Middle frontal gyrus (tissue), 1 donor: ENCODE data around the gene PHOX2A.

Experiments
- DNase-seq: peaks from one replicate; pipeline ENCODE4 v3.0.0-alpha.2; 2015; ENCODE audit warnings: low spot score; ENCODE audit errors: extremely low spot score

The PHOX2A gene

DNA sequence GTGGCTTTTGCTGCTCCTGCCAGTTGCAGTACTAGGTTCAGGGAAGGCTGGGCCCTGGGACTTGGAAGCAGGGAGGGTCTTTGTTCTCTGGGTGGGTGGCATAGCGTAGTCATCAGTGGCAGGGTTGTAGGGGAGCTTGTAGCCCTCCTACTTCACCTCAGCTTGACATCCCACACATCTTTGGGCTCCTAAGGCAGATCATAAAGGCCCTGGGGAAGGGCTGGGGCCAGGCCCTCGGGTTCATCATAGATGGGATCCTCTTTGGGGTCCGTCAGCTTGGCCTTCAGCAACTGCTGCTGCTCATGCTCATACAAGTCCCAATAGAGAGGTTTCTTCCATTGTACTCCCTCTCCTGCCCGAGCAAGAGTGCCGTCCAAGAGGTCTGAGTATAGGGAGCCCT, 6.0 kb upstream of the PHOX2A start:
- no peak for DNase-seq

DNA sequence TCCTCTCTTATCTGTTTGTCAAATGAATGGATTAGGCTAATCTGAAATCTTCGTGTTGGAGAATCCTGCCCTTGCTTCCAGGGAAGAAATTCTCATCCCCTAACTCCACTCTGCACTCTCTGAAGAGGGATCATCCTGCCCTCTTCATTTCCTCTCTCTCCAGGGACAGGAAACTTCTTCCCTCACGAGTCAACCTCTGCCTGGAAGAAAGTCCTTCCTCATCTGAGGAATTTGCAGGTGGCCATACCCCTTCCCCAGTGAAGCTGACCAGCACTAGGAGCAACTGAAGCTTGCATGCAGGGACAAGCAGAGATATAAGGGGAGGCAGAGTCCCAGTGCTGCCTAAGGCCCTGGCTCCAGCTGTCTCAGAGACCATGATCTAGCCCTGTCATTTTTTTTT, 3.6 kb upstream of the PHOX2A start:
- no peak for DNase-seq

GRCh38 chr11:72245263-72245816, 1.4 kb upstream of the PHOX2A start:
- no peak for DNase-seq

DNA sequence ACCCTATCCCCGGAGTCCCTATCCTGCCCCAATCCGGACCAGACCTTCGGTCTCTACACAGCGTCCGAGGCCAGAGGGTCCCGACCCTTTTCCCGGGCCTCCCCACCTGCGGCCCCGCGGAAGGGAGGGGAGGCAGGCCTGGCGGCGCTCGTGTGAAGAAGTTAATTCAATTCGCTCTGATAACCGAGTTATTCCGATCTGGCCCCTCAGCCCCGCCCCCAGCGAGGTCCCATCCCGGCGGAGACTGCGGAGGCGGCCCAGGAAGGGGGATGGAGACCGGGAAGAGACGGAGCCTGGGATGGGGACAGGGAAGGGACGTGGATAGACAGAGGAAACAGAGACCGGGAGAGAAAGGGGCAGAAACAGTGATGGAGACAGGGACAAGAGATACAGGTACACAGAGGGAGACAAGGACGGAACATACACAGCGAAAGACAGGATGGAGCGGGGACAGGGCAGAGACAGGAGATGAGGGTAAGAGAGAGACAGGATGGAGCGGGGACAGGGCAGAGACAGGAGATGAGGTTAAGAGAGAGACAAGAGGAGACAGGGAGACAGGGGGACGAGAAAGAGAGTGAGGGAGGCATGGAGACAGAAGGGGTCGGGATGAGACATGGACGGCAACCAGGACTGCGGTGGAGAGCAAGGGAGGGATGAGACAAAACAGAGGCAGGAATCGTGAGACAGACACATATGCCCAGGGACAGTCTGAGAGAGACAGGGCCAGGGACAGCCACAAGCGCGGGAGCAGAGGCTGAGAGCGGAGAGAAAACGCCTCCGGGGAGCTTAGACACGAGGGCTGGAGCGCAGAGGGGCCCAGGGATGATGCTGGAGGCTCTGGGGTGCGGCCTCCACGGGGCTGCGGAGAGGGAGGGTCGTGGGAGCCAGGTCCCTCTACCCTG, 636 bp upstream of the PHOX2A start:
- no peak for DNase-seq

GRCh38 chr11:72243173-72244059, 560 bp downstream of the PHOX2A start:
- DNase-seq = no peak

DNA sequence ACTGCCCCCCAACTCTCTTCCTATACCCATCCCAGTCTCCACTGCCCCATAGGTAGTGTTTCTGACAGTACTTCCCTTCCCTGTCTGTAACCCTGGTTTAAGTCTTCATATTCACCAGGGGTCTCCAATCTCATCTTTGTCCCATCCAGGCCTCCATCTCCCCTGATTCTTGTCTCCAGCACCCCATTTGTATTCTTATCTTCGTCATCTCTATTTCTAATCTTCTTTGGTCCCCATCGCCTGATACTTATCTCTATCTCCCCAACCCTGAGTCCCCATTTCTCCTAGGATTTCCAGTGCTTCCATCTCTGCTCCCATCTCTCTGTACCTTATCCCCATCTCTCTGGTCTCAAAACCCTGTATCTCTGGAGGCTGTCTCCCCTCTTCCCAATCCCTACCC, 1.8 kb downstream of the PHOX2A start:
- DNase-seq = no peak

GRCh38 chr11:72241291-72241781, 2.6 kb downstream of the PHOX2A start:
- no peak for DNase-seq

- no peak for DNase-seq
These were observed 3.3 kb downstream of the PHOX2A start for GRCh38 chr11:72240461-72241290.

DNA sequence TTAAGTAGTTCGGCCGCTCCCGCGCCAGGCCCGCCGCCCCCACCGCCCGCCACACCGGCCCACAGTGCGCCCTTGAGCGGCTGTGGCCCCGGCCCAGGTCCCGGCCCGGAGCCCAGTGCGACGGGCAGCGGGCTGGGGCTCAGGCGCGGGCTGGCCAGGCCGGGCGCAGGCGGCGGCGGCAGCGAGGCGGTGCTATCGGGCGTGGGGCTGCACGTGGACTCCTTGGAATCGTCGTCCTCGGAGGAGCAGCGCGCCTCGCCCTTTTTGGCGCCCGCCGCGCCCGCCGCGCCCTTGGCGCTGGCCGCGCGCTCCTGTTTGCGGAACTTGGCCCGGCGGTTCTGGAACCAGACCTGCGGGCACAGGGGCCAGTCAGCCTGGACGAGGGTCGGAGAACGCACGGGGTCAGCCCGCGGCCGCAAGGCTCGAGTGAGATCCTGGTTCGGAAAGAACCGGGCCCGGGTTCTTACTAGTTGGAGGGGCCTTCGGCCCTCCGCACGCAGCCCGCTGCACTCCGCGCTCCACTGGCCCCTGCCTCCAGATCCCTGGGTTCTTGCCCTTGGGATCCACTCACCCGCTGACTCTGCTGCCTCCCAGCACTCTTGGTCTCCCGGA, 4.0 kb downstream of the PHOX2A start:
- DNase-seq = no peak

DNA sequence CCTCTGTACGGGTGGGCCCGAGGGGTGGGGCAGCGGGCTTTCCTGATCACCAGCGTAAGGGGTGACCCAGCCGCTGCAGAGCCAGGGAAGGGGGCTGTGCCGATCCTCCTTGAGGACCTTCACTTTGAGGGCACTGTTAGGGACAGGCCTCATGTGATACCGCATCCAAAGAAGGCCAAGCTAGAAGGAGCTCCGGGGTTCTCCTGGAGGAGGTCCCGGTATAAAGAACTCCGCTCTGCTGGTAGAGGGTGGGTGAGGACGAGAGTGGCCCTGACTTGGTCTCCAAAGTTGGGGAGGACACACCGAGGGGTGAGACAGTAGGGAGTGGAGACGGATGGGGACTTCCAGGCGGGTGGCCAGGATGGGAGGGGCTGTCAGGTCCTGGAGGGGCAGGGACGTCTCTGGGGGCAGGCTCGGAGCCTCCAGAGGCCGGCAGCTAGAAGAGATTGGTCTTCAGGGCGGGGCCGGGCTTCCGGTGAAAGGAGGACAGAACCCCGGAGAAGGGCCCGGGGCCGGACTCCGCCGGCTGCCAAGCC, 4.6 kb downstream of the PHOX2A start:
- no peak for DNase-seq

GRCh38 chr11:72238492-72239312, 5.3 kb downstream of the PHOX2A start:
- DNase-seq = no peak

DNA sequence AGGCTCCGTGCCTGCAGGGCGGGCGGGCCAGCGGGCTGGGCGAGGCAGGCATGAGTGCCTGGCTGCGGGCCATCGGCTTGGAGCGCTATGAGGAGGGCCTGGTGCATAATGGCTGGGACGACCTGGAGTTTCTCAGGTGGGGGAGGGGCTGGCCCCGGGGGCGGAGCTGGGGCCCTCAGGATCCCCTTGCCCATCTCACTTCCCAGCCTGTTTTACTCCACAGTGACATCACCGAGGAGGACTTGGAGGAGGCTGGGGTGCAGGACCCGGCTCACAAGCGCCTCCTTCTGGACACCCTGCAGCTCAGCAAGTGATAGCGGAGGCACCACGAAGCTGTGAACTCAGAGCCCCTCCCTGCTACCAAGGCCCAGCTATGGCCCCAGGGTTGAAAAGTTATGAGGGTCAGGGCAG, 5.9 kb downstream of the PHOX2A start:
- DNase-seq = no peak

- no peak for DNase-seq
These were observed 6.7 kb downstream of the PHOX2A start for GRCh38 chr11:72237112-72237931.

GRCh38 chr11:72236774-72237111, 7.2 kb downstream of the PHOX2A start:
- no peak for DNase-seq

- no peak for DNase-seq
These were observed 7.8 kb downstream of the PHOX2A start for GRCh38 chr11:72236083-72236697.

DNA sequence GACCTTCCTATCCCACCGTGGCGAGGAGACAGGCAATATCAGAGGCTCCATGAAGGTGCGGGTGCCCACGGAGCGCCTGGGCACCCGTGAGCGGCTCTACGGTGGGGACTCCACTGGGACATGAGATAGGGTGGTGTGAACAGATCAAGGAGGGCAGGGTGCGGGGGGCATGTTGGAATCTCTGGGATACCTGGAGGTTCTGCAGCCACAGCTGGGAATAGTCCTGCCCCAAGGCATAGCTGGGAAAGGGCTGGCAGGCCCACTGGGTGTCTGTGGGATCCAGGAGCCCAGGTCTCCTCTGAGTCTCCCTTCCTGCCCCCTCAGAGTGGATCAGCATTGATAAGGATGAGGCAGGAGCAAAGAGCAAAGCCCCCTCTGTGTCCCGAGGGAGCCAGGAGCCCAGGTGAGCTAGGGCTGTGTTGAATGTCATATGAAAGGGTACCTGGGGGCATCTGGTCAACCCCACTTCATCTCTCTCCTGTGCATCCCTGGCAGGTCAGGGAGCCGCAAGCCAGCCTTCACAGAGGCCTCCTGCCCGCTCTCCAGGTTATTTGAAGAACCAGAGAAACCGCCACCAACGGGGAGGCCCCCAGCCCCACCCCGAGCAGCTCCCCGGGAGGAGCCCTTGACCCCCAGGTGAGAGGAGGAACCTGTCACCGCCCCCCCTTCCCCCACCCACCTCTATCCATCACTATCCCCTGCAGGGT, 8.5 kb downstream of the PHOX2A start:
- no peak for DNase-seq

GRCh38 chr11:72234920-72235319, 9.1 kb downstream of the PHOX2A start:
- DNase-seq = no peak

- DNase-seq = no peak
These were observed 9.5 kb downstream of the PHOX2A start for GRCh38 chr11:72234514-72234830.
